OCI-LY7 (cell line): ENCODE measurements around the gene SCAMP3.

Source experiments
- CTCF ChIP-seq: fragments of 200-600 bp; sonication (generic); conservative IDR thresholded peaks from 2 replicates; pipeline ENCODE4 v1.5.1; 2014; ENCODE audit warnings: mild to moderate bottlenecking, antibody characterized with exemption, low read length, moderate library complexity, mixed read lengths
- EZH2phosphoT487 ChIP-seq: fragments of 200-600 bp; sonication (generic); IDR thresholded peaks from 2 replicates; pipeline ENCODE4 v1.6.1; 2018; ENCODE audit warnings: low read depth, borderline replicate concordance, mild to moderate bottlenecking, mixed run types, antibody characterized with exemption, low read length, moderate library complexity, mixed read lengths

DNA sequence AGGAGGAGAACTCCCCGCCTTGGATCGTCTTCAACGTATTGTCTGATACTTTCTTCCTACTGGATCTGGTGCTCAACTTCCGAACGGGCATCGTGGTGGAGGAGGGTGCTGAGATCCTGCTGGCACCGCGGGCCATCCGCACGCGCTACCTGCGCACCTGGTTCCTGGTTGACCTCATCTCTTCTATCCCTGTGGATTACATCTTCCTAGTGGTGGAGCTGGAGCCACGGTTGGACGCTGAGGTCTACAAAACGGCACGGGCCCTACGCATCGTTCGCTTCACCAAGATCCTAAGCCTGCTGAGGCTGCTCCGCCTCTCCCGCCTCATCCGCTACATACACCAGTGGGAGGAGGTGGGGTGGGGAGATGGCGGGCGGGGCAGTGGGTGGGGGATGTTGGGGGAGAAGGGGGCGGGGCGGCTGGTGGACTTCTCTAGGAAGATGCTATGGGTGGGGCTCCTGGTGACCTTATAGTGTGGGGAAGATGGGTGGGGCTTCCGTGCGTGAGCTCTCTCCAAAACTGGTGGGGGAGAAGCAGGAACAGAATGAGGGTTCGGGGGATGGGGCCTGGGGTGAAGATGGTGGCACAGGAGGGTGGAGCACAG, 20.4 kb upstream of the SCAMP3 start:
- no peak for TF ChIP-seq CTCF
- no peak for TF ChIP-seq EZH2phosphoT487
